Right lobe of liver (tissue), 4 donors: ENCODE results near the gene ICAM3.

Experiments
- POLR2A ChIP-seq: fragments of 450-650 bp; IDR thresholded peaks from one replicate; pipeline ENCODE4 v1.6.1; 2017; ENCODE audit warnings: antibody characterized with exemption, mild to moderate bottlenecking
- TF ChIP-seq, protein P1 (sequence below), 4 donors: fragments of 200-600 bp in 3 of 4; fragments of 450-650 bp in 1 of 4; IDR thresholded peaks; one replicate each; pipeline versions ENCODE4 v1.5.1 to v1.8.0; 2016 to 2022; ENCODE audit warnings: antibody characterized with exemption in 4 of 4, mild to moderate bottlenecking in 2 of 4
- donor health status: DM: no; HTN: no; CAD: no.
- donor health status: DM: no; HTN: no; CAD: no.
- donor health status: DM: no; HTN: yes; CAD: no.

DNA sequence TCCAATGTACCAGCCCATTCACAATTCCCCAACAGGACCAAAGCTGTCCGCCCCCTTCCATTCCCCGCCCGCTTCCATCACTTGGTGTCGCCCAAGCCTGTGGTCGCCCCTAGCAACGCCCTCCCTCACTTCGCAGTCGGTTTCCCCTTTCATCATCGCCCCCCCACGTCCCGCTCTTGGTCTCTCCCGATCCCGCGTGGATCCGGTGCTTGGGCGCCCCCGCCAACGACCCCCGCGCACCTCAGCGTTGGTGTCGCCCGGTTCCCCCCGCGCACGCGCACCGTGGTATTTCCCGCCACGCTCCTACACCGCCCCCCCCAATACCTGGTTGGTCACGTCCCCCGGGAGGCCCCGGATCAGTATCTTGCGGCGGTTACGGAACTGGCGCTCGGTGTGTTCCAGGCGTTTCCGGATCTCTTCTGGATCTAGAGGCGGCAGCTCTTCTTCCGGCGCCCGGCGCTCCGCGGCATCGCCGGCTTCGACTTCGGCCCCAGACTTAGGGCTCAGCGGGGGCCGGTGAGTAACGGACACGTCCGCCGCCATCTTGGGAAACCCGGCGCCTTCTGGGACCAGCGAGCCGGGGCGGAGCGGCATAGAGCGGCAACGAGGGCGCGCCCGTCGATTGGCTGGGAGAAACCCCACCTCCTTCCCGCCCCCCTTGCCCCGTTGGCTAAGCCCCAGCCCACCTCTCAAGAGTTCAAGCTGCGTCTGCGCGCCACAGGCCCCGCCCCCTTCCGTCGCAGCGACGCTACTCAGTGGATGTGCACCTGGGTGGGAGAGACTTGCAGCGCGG, 6.3 kb downstream of the ICAM3 start, which contains the start of gene RAVER1:
- TF ChIP-seq, protein P1, sequence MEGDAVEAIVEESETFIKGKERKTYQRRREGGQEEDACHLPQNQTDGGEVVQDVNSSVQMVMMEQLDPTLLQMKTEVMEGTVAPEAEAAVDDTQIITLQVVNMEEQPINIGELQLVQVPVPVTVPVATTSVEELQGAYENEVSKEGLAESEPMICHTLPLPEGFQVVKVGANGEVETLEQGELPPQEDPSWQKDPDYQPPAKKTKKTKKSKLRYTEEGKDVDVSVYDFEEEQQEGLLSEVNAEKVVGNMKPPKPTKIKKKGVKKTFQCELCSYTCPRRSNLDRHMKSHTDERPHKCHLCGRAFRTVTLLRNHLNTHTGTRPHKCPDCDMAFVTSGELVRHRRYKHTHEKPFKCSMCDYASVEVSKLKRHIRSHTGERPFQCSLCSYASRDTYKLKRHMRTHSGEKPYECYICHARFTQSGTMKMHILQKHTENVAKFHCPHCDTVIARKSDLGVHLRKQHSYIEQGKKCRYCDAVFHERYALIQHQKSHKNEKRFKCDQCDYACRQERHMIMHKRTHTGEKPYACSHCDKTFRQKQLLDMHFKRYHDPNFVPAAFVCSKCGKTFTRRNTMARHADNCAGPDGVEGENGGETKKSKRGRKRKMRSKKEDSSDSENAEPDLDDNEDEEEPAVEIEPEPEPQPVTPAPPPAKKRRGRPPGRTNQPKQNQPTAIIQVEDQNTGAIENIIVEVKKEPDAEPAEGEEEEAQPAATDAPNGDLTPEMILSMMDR (IDR thresholded peaks at IDR 0.05): no peak
- TF ChIP-seq POLR2A: peak; percentile 76
